H1 (cell line): ENCODE measurements around the gene DNAJC27. TPM values are rescaled to one million over a fixed set of nuclear protein-coding genes. Genes with fewer than 3 reads are reported as not detected.

Source experiments
- polyA plus RNA-seq, 7 experiments: library from polyadenylated mRNA; depleted of rRNA in 3 of 7; stranded (reverse) in 5 of 7; unstranded in 2 of 7; fragments of >200 nt in 5 of 7; fragments of 200-250 nt in 2 of 7; gene quantifications; 1 replicate in 5 of 7; 2 replicates in 1 of 7; 4 replicates in 1 of 7; pipeline versions ENCODE4 v1.2.1 to v1.2.3, GENCODE V29; 2011 to 2013; ENCODE audit warnings: missing spikeins in 2 of 7, mixed read lengths in 2 of 7
- total RNA-seq: library from RNA; stranded (reverse); fragmentation: NEBNext Ultra II Directional; extraction: Animal tissue kit (Norgen Biotek cat#: 25700); gene quantifications from 2 replicates; pipeline ENCODE4 v1.2.1, GENCODE V29; 2021
- TF ChIP-seq, protein P1 (sequence below): IDR thresholded peaks from 2 replicates; pipeline ENCODE4 v1.6.1; 2011; ENCODE audit warnings: low read depth, mild to moderate bottlenecking, low read length; ENCODE audit not compliant: insufficient read depth
- TF ChIP-seq, protein P2 (sequence below): IDR thresholded peaks from 2 replicates; pipeline ENCODE4 v1.6.1; 2011; ENCODE audit warnings: low read length, improper control_type of control experiment

DNAJC27 gene
- total and polyA plus RNA-seq, 2 of the 8 experiments (the other 6 are each of a cell fraction or from before 2014, with no cell fraction given), result 1.4 to 4.5 TPM

DNA sequence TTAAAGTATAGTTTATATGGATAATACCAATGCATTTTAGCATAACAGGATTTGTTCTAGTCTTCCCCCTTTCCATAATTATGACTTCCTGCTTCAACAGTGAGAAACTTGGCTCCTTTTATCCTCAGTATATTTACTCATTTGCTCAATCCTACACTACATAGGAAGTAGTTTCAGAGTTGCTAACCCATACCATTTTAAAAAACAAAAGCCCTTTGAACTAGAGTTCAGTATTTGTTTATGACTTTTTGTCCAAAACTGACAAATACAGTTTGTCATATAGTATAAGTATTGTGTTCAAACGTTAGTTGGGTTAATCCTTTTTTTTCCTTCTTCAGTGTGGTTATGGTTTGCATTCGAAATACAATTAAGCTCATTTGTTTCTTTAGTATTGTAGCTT lies 5.9 kb upstream of the DNAJC27 start (continued):
- TF ChIP-seq, protein P1, sequence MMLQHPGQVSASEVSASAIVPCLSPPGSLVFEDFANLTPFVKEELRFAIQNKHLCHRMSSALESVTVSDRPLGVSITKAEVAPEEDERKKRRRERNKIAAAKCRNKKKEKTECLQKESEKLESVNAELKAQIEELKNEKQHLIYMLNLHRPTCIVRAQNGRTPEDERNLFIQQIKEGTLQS, result no peak
- TF ChIP-seq, protein P2, sequence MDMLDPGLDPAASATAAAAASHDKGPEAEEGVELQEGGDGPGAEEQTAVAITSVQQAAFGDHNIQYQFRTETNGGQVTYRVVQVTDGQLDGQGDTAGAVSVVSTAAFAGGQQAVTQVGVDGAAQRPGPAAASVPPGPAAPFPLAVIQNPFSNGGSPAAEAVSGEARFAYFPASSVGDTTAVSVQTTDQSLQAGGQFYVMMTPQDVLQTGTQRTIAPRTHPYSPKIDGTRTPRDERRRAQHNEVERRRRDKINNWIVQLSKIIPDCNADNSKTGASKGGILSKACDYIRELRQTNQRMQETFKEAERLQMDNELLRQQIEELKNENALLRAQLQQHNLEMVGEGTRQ, result no peak
